ENCODE measurements around the gene NLRC3.

Gene NLRC3

DNA sequence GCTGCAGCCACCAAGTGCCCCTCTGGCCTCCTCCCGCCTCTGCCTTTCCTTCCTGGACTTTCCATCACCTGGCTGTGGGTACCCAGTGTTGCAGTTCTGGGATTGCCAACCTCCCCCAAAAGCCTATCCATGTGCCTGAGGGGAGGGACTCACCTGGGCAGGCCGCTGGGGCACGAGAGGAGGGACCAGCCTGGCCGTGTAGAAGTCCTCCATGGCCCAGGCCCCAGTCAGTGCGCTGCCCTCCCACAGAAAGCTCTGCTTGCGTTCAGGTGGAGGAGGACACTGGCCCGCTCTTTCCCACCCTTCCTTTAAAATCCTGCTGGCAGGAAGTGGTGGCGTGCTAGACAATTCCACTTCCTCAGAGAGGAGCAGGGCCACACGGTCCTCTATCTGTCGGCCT is 20.0 kb upstream of the NLRC3 start:
- no peak overlapping the region for H3K4me3 ChIP-seq (ENCODE audit: low read depth, low read length)
- TF ChIP-seq, protein P1, sequence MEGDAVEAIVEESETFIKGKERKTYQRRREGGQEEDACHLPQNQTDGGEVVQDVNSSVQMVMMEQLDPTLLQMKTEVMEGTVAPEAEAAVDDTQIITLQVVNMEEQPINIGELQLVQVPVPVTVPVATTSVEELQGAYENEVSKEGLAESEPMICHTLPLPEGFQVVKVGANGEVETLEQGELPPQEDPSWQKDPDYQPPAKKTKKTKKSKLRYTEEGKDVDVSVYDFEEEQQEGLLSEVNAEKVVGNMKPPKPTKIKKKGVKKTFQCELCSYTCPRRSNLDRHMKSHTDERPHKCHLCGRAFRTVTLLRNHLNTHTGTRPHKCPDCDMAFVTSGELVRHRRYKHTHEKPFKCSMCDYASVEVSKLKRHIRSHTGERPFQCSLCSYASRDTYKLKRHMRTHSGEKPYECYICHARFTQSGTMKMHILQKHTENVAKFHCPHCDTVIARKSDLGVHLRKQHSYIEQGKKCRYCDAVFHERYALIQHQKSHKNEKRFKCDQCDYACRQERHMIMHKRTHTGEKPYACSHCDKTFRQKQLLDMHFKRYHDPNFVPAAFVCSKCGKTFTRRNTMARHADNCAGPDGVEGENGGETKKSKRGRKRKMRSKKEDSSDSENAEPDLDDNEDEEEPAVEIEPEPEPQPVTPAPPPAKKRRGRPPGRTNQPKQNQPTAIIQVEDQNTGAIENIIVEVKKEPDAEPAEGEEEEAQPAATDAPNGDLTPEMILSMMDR (IDR thresholded peaks at IDR 0.05; ENCODE audit: low read depth, low read length) = no peak

DNA sequence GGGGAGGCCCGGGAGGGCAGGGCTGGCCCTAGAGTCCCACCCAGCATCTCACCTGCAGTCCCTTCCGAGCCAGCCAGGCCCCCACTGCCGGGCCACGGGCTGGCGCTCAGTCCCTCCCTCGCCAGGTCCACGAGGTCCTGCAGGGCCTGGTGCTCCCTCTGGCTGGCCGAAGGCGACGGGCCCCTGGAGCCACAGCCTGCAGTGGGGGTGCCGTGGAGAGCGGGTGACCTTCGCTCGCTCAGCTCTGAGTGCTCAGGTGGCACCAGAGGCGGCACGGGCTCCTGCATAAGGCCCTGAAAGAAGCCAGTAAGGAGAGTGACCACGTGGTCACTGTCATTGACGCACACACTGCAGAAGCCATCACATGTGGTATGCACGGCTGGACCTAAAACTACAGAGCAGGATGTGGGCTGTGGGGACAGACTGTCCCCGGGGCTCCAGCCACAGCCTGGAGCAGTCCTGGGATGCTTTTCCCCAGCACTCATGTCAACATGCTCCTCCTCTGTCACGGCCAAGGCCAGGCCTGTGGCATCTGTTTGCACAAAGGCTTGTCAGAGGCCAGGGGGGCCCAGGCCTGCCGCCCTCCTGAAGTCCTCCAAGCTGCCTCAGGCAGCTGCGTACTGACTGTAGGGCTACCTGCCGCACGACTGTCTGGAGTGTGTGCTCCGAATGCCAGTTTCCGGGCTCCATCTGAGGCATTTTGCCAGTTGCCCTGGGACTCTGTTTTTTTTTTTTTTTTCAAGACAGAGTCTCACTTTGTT is 19.1 kb upstream of the NLRC3 start:
- H3K4me3 ChIP-seq (ENCODE audit: low read depth, low read length) = no peak overlapping the region
- TF ChIP-seq, protein P1 (IDR thresholded peaks at IDR 0.05; ENCODE audit: low read depth, low read length) = no peak

GRCh38 chr16:3595521-3596021 is 18.4 kb upstream of the NLRC3 start:
- TF ChIP-seq, protein P1 (IDR thresholded peaks at IDR 0.05; ENCODE audit: low read depth, low read length) = no peak
- H3K4me3 ChIP-seq (ENCODE audit: low read depth, low read length) = no peak overlapping the region

DNA sequence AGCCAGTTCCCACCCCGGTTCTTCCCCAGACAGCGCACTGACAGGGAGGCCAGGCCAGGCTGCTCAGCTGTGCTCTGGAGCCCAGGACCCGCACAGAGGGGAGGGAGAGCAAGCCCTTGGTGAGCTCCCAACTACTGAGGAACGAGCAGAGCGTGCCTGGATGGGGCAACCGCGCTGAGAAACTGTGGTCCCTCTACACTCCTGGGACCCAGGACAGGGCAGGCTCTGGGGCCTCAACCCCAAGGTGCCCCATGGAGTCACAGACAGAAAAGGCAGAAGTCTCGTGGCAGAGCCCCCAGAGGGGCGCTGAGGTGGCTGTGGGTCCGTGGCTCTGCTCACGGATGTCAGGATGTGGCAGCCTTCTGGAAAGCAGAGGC is 17.9 kb upstream of the NLRC3 start:
- H3K4me3 ChIP-seq (ENCODE audit: low read depth, low read length) = no peak overlapping the region
- TF ChIP-seq, protein P1 (IDR thresholded peaks at IDR 0.05; ENCODE audit: low read depth, low read length) = no peak

GRCh38 chr16:3594316-3595109 is 17.3 kb upstream of the NLRC3 start:
- H3K4me3 ChIP-seq (ENCODE audit: low read depth, low read length) = no peak overlapping the region
- TF ChIP-seq, protein P1 (IDR thresholded peaks at IDR 0.05; ENCODE audit: low read depth, low read length) = no peak

GRCh38 chr16:3592559-3592958 is 15.4 kb upstream of the NLRC3 start:
- TF ChIP-seq, protein P1 (IDR thresholded peaks at IDR 0.05; ENCODE audit: low read depth, low read length) = no peak
- no peak overlapping the region for H3K4me3 ChIP-seq (ENCODE audit: low read depth, low read length)

- no peak overlapping the region for H3K4me3 ChIP-seq (ENCODE audit: low read depth, low read length)
- TF ChIP-seq, protein P1 (IDR thresholded peaks at IDR 0.05; ENCODE audit: low read depth, low read length) = no peak
Measured at GRCh38 chr16:3591991-3592390, 14.8 kb upstream of the NLRC3 start.

All from WI38 (cell line).